ENCODE results near the gene NR5A2.

NR5A2 gene

GRCh38 chr1:200053646-200054045 is 26.1 kb downstream of the NR5A2 start:
- in situ Hi-C loops (cut with HindIII; ENCODE audit: low pct_ligation_motif_present, low sequenced_read_pairs) = no loop called here

GRCh38 chr1:200058341-200058740 is 30.8 kb downstream of the NR5A2 start:
- Histone ChIP-seq H3K27ac (no peak overlapping the region), H3K27me3 (replicated peaks) (no peaks in the 10 kb centered on the region), H3K4me3 (ENCODE audit: low read depth, low read length) (no peak overlapping the region), H3K36me3 (replicated peaks) (no peaks in the 10 kb centered on the region)
- in situ Hi-C loops (cut with HindIII; ENCODE audit: low pct_ligation_motif_present, low sequenced_read_pairs) = no loop called here
- no peak for TF ChIP-seq CTCF (IDR thresholded peaks at IDR 0.05; ENCODE audit: low read depth, low read length, missing control alignments)
- no peak for DNase-seq

More at GRCh38 chr1:200053646-200054045, 26.1 kb downstream of the NR5A2 start:
- Histone ChIP-seq H3K36me3 (replicated peaks) (no peaks in the 10 kb centered on the region), H3K27me3 (replicated peaks) (peaks cover 2% of the 10 kb centered on the region), H3K4me3 (ENCODE audit: low read depth, low read length) (no peak overlapping the region), H3K27ac (no peak overlapping the region)
- DNase-seq = no peak
- TF ChIP-seq CTCF (IDR thresholded peaks at IDR 0.05; ENCODE audit: low read depth, low read length, missing control alignments) = no peak

GRCh38 chr1:200062143-200062542 is 34.6 kb downstream of the NR5A2 start:
- no peak for DNase-seq
- no peak overlapping the region for H3K4me3 ChIP-seq (ENCODE audit: low read depth, low read length)
- in situ Hi-C loops (cut with HindIII; ENCODE audit: low pct_ligation_motif_present, low sequenced_read_pairs) = no loop called here
- no peak for TF ChIP-seq CTCF (IDR thresholded peaks at IDR 0.05; ENCODE audit: low read depth, low read length, missing control alignments)
- H3K27me3 ChIP-seq (replicated peaks) = no peaks in the 10 kb centered on the region
- no peak overlapping the region for H3K27ac ChIP-seq
- no peaks in the 10 kb centered on the region for H3K36me3 ChIP-seq (replicated peaks)

GRCh38 chr1:200072636-200073285 is 45.3 kb downstream of the NR5A2 start:
- H3K27me3 ChIP-seq (replicated peaks) = peaks cover 2% of the 10 kb centered on the region

GRCh38 chr1:200073286-200073637 is 45.8 kb downstream of the NR5A2 start:
- in situ Hi-C loops (cut with HindIII; ENCODE audit: low pct_ligation_motif_present, low sequenced_read_pairs) = no loop called here
- no peak for TF ChIP-seq CTCF (IDR thresholded peaks at IDR 0.05; ENCODE audit: low read depth, low read length, missing control alignments)

More at GRCh38 chr1:200072636-200073285, 45.3 kb downstream of the NR5A2 start:
- H3K36me3 ChIP-seq (replicated peaks) = no peaks in the 10 kb centered on the region
- H3K4me3 ChIP-seq (ENCODE audit: low read depth, low read length) = no peak overlapping the region
- H3K27ac ChIP-seq = no peak overlapping the region
- TF ChIP-seq CTCF (IDR thresholded peaks at IDR 0.05; ENCODE audit: low read depth, low read length, missing control alignments) = no peak
- no peak for DNase-seq
- in situ Hi-C loops (cut with HindIII; ENCODE audit: low pct_ligation_motif_present, low sequenced_read_pairs) = no loop called here

GRCh38 chr1:200075522-200075921 is 48.0 kb downstream of the NR5A2 start:
- H3K27me3 ChIP-seq (replicated peaks) = peaks cover 2% of the 10 kb centered on the region
- in situ Hi-C loops (cut with HindIII; ENCODE audit: low pct_ligation_motif_present, low sequenced_read_pairs) = no loop called here

More at GRCh38 chr1:200073286-200073637, 45.8 kb downstream of the NR5A2 start:
- H3K27me3 ChIP-seq (replicated peaks) = peaks cover 2% of the 10 kb centered on the region
- no peak overlapping the region for H3K27ac ChIP-seq
- DNase-seq = no peak
- no peaks in the 10 kb centered on the region for H3K36me3 ChIP-seq (replicated peaks)
- H3K4me3 ChIP-seq (ENCODE audit: low read depth, low read length) = no peak overlapping the region

More at GRCh38 chr1:200075522-200075921, 48.0 kb downstream of the NR5A2 start:
- Histone ChIP-seq H3K4me3 (ENCODE audit: low read depth, low read length) (no peak overlapping the region), H3K27ac (no peak overlapping the region), H3K36me3 (replicated peaks) (no peaks in the 10 kb centered on the region)
- TF ChIP-seq CTCF (IDR thresholded peaks at IDR 0.05; ENCODE audit: low read depth, low read length, missing control alignments) = no peak
- DNase-seq = no peak
